MCF 10A (cell line): ENCODE data around the gene SH3BP5. TPM values are rescaled to one million over a fixed set of nuclear protein-coding genes. Genes with fewer than 3 reads are reported as not detected.

ENCODE experiments used
- BruUV-seq: library from RNA; stranded (reverse); fragments of 400-500 nt; replicated peaks from 2 replicates; lab custom pipeline; 2021; lab: Mats Ljungman, UMichigan
- CTCF ChIA-PET: fragments of 300-600 bp; sonication (Branson Sonifier 250); formaldehyde crosslinking; extraction: SDS; loops from one replicate; lab custom pipeline; 2021; ENCODE audit warnings: antibody characterized with exemption, inconsistent platforms; lab: Yijun Ruan, JAX
- POLR2A ChIA-PET: fragments of 300-600, 350-650 bp; sonication (Branson Sonifier 250); formaldehyde crosslinking; extraction: SDS; loops from one replicate; lab custom pipeline; 2020; ENCODE audit warnings: antibody characterized with exemption, inconsistent platforms; lab: Yijun Ruan, JAX
- DNase-seq: peaks from one replicate; pipeline ENCODE4 v3.0.0-alpha.2; 2018; ENCODE audit not compliant: unreplicated experiment
- H3K27ac Mint-ChIP-seq: one replicate; pipeline ENCODE4 v1.8.0; 2022; ENCODE audit warnings: mild to moderate bottlenecking, low read depth, mixed read lengths; ENCODE audit not compliant: unreplicated experiment
- H3K27me3 Mint-ChIP-seq: one replicate; pipeline ENCODE4 v1.8.0; 2022; ENCODE audit warnings: mixed read lengths; ENCODE audit not compliant: insufficient read depth, unreplicated experiment
- H3K36me3 Mint-ChIP-seq: one replicate; pipeline ENCODE4 v1.8.0; 2022; ENCODE audit warnings: mild to moderate bottlenecking, moderate library complexity, mixed read lengths; ENCODE audit not compliant: insufficient read depth, unreplicated experiment
- H3K4me1 Mint-ChIP-seq: one replicate; pipeline ENCODE4 v1.8.0; 2022; ENCODE audit warnings: mixed read lengths; ENCODE audit not compliant: insufficient read depth, unreplicated experiment
- H3K4me3 Mint-ChIP-seq: one replicate; pipeline ENCODE4 v1.8.0; 2022; ENCODE audit warnings: mild to moderate bottlenecking, moderate library complexity, mixed read lengths; ENCODE audit not compliant: unreplicated experiment
- H3K9me3 Mint-ChIP-seq: one replicate; pipeline ENCODE4 v1.8.0; 2022; ENCODE audit warnings: mixed read lengths; ENCODE audit not compliant: unreplicated experiment
- intact Hi-C: fragments of 100-400 bp; cut with micrococcal nuclease; formaldehyde crosslinking; loops from 2 replicates; pipeline ENCODE4 v1.14.1; 2022
- total RNA-seq: library from RNA; stranded (reverse); gene quantifications from 2 replicates; pipeline ENCODE4 v1.2.3, GENCODE V29; 2022
- TF ChIP-seq, protein P1 (sequence below): fragments of 200-600 bp; IDR thresholded peaks from one replicate; pipeline ENCODE4 v1.8.0; 2022; ENCODE audit warnings: antibody characterized with exemption, mild to moderate bottlenecking; ENCODE audit not compliant: unreplicated experiment

Gene SH3BP5
- total RNA-seq, 1 experiment from 2014 or later = 8.8 TPM

DNA sequence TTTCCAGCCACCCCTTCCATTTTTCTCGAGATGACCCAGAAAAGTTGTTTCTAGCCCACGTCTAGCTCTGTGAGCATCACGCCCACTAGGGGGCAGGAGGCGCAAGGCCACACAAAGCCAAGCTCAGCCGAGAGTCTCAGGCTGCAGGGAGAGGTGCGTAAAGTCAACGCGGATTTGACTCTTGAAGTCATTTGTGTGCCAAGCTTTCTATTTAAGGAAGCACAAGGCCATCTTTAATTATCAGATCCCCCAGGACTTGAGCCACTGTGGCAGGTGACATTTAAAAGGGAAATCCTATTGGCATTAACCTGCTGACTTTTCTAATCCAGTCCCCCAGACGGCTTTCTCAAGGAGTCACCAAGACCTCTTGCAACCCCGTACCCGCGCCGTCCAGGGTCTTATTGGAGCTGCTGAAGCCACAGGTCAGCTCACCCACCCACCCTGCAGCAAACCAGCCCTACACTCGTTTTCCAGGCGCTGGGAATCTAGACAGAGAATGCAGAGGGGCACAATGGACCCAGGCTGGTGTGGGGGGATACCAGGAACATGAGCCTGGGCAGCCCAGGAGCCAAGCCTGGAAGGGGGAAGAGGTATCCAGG, 64.3 kb downstream of the SH3BP5 start:
- TF ChIP-seq, protein P1, sequence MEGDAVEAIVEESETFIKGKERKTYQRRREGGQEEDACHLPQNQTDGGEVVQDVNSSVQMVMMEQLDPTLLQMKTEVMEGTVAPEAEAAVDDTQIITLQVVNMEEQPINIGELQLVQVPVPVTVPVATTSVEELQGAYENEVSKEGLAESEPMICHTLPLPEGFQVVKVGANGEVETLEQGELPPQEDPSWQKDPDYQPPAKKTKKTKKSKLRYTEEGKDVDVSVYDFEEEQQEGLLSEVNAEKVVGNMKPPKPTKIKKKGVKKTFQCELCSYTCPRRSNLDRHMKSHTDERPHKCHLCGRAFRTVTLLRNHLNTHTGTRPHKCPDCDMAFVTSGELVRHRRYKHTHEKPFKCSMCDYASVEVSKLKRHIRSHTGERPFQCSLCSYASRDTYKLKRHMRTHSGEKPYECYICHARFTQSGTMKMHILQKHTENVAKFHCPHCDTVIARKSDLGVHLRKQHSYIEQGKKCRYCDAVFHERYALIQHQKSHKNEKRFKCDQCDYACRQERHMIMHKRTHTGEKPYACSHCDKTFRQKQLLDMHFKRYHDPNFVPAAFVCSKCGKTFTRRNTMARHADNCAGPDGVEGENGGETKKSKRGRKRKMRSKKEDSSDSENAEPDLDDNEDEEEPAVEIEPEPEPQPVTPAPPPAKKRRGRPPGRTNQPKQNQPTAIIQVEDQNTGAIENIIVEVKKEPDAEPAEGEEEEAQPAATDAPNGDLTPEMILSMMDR = peak; percentile 79
- POLR2A ChIA-PET = interaction anchor here (0.6 to 6.5 kb wide), 18 partner anchors 8 to 791 kb away, joined by 3 to 74 read pairs (median 4); partner anchors contain the start of genes CAPN7 and SH3BP5
- peak; percentile 84 for DNase-seq
- H3K36me3 Mint-ChIP-seq = peaks cover 4% of the 10 kb centered on the region
- H3K4me3 Mint-ChIP-seq = no peak overlapping the region
- no peaks in the 10 kb centered on the region for H3K9me3 Mint-ChIP-seq
- no TSS peak for BruUV-seq
- CTCF ChIA-PET = interaction anchor here (0.6 to 9.6 kb wide), 62 partner anchors 8 to 1943 kb away, joined by 3 to 183 read pairs (median 4); partner anchors contain the start of gene SH3BP5
- no peaks in the 10 kb centered on the region for H3K27me3 Mint-ChIP-seq
- peaks cover 31% of the 10 kb centered on the region for H3K4me1 Mint-ChIP-seq
- intact Hi-C loops = loop anchor here (1.0 to 10.0 kb wide), 5 partner anchors 64 to 289 kb away; partner anchors contain the start of gene SH3BP5
- H3K27ac Mint-ChIP-seq = no peak overlapping the region

- POLR2A ChIA-PET = interaction anchor here (0.6 to 6.5 kb wide), 13 partner anchors 8 to 791 kb away, joined by 3 to 74 read pairs (median 4); partner anchors contain the start of gene SH3BP5
- Mint-ChIP-seq H3K27ac (no peak overlapping the region), H3K4me1 (peaks cover 25% of the 10 kb centered on the region), H3K4me3 (no peak overlapping the region), H3K36me3 (peaks cover 4% of the 10 kb centered on the region), H3K27me3 (no peaks in the 10 kb centered on the region), H3K9me3 (no peaks in the 10 kb centered on the region)
- BruUV-seq = no TSS peak
- no peak for DNase-seq
- TF ChIP-seq, protein P1 = no peak
- intact Hi-C loops = loop anchor here (10.0 kb wide), 1 partner anchor 163 kb away; no protein-coding TSS in a partner anchor
- CTCF ChIA-PET = interaction anchor here (0.6 to 9.6 kb wide), 54 partner anchors 8 to 1943 kb away, joined by 3 to 183 read pairs (median 5); partner anchors contain the start of genes CAPN7 and SH3BP5
Measured at GRCh38 chr3:15267502-15267901, 64.9 kb downstream of the SH3BP5 start.

GRCh38 chr3:15266510-15267376, 65.6 kb downstream of the SH3BP5 start:
- no peaks in the 10 kb centered on the region for H3K27me3 Mint-ChIP-seq
- H3K9me3 Mint-ChIP-seq = no peaks in the 10 kb centered on the region
- H3K36me3 Mint-ChIP-seq = peaks cover 4% of the 10 kb centered on the region
- no TSS peak for BruUV-seq
- peaks cover 19% of the 10 kb centered on the region for H3K4me1 Mint-ChIP-seq
- CTCF ChIA-PET = interaction anchor here (0.6 to 9.6 kb wide), 38 partner anchors 9 to 306 kb away, joined by 3 to 183 read pairs (median 5); partner anchors contain the start of genes CAPN7 and SH3BP5
- TF ChIP-seq, protein P1 = no peak
- H3K4me3 Mint-ChIP-seq = no peak overlapping the region
- POLR2A ChIA-PET = interaction anchor here (0.6 to 6.5 kb wide), 7 partner anchors 9 to 311 kb away, joined by 3 to 74 read pairs (median 4); partner anchors contain the start of gene SH3BP5
- H3K27ac Mint-ChIP-seq = no peak overlapping the region
- intact Hi-C loops = loop anchor here (10.0 kb wide), 1 partner anchor 162 kb away; no protein-coding TSS in a partner anchor
- DNase-seq = no peak
